Osteoblast (primary cell): ENCODE data around the gene CCDC12. TPM values are rescaled to one million over a fixed set of nuclear protein-coding genes. Genes with fewer than 3 reads are reported as not detected.

Experiments
- DNase-seq: peaks from one replicate; pipeline ENCODE4 v3.0.0; 2011; ENCODE audit warnings: low spot score, mixed read lengths; ENCODE audit not compliant: insufficient read length; ENCODE audit errors: missing footprints
- H2AFZ ChIP-seq: 2 replicates; pipeline ENCODE4 v1.6.0; 2011; ENCODE audit warnings: mild to moderate bottlenecking, low read length
- H3K27ac ChIP-seq: 2 replicates; pipeline ENCODE4 v1.5.1; 2011; ENCODE audit warnings: mild to moderate bottlenecking, low read depth, low read length, moderate library complexity
- H3K27me3 ChIP-seq: 2 replicates; pipeline ENCODE4 v1.6.0; 2012; ENCODE audit warnings: mild to moderate bottlenecking, control low read depth, inconsistent platforms, low read length, moderate library complexity; ENCODE audit not compliant: insufficient read depth
- H3K36me3 ChIP-seq: 2 replicates; pipeline ENCODE4 v1.5.1; 2011; ENCODE audit warnings: mild to moderate bottlenecking, low read length, control low read depth, moderate library complexity; ENCODE audit not compliant: insufficient read depth
- H3K4me1 ChIP-seq: 2 replicates; pipeline ENCODE4 v1.5.1; 2011; ENCODE audit warnings: mild to moderate bottlenecking, low read length, control low read depth, moderate library complexity; ENCODE audit not compliant: insufficient read depth
- H3K4me2 ChIP-seq: 2 replicates; pipeline ENCODE4 v1.6.0; 2011; ENCODE audit warnings: mild to moderate bottlenecking, low read length; ENCODE audit not compliant: insufficient read depth
- H3K4me3 ChIP-seq: fragments of 200-600 bp; sonication (generic); 3 replicates; pipeline ENCODE4 v1.5.1; 2012; ENCODE audit warnings: mild to moderate bottlenecking, low read length, inconsistent platforms; ENCODE audit not compliant: insufficient read depth
- H3K79me2 ChIP-seq: 2 replicates; pipeline ENCODE4 v1.6.0; 2012; ENCODE audit warnings: mild to moderate bottlenecking, low read length, control low read depth, inconsistent platforms; ENCODE audit not compliant: insufficient read depth
- H3K9me3 ChIP-seq: 2 replicates; pipeline ENCODE4 v1.5.1; 2011; ENCODE audit warnings: low read depth, low read length, control low read depth
- H4K20me1 ChIP-seq: 2 replicates; pipeline ENCODE4 v1.6.0; 2012; ENCODE audit warnings: mild to moderate bottlenecking, low read length, control low read depth; ENCODE audit not compliant: insufficient read depth
- total RNA-seq: library from RNA; depleted of rRNA; stranded (reverse); fragments of >200 nt; gene quantifications from 2 replicates; pipeline ENCODE4 v1.2.3, GENCODE V29; 2012
- TF ChIP-seq, protein P1 (sequence below): IDR thresholded peaks from 2 replicates; pipeline ENCODE4 v1.5.1; 2011; ENCODE audit warnings: mild to moderate bottlenecking, low read depth, low read length, moderate library complexity; ENCODE audit errors: extremely low read depth

CCDC12 gene
- total RNA-seq, 1 donor, result 20.6 TPM

DNA sequence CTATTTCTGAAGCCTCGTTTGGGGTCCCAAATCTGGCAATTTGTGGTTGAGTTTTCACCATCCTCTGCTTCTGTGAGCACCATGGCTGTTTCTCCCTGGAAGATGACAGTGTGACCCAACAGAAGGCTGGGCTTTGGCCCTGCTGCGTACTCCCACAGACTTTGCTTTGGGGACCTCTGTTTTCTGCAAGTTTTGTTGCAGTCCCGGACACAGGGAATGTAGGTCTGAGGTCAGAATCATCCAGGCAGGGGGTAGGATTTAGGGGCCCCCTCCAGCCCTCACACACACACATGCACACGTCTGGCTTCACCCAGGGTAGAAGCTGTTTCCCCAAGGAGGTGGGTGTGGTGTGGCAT, 92.7 kb downstream of the CCDC12 start:
- DNase-seq, result no peak
- no peak overlapping the region for H3K4me2 ChIP-seq
- H3K27me3 ChIP-seq, result peaks cover 73% of the 10 kb centered on the region
- TF ChIP-seq, protein P1, sequence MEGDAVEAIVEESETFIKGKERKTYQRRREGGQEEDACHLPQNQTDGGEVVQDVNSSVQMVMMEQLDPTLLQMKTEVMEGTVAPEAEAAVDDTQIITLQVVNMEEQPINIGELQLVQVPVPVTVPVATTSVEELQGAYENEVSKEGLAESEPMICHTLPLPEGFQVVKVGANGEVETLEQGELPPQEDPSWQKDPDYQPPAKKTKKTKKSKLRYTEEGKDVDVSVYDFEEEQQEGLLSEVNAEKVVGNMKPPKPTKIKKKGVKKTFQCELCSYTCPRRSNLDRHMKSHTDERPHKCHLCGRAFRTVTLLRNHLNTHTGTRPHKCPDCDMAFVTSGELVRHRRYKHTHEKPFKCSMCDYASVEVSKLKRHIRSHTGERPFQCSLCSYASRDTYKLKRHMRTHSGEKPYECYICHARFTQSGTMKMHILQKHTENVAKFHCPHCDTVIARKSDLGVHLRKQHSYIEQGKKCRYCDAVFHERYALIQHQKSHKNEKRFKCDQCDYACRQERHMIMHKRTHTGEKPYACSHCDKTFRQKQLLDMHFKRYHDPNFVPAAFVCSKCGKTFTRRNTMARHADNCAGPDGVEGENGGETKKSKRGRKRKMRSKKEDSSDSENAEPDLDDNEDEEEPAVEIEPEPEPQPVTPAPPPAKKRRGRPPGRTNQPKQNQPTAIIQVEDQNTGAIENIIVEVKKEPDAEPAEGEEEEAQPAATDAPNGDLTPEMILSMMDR, result no peak
- H3K4me1 ChIP-seq, result no peaks in the 10 kb centered on the region
- no peak overlapping the region for H3K4me3 ChIP-seq
- no peak overlapping the region for H3K27ac ChIP-seq
- no peaks in the 10 kb centered on the region for H3K36me3 ChIP-seq
- no peak overlapping the region for H2AFZ ChIP-seq
- H3K79me2 ChIP-seq, result no peaks in the 10 kb centered on the region
- no peaks in the 10 kb centered on the region for H4K20me1 ChIP-seq
- no peaks in the 10 kb centered on the region for H3K9me3 ChIP-seq

DNA sequence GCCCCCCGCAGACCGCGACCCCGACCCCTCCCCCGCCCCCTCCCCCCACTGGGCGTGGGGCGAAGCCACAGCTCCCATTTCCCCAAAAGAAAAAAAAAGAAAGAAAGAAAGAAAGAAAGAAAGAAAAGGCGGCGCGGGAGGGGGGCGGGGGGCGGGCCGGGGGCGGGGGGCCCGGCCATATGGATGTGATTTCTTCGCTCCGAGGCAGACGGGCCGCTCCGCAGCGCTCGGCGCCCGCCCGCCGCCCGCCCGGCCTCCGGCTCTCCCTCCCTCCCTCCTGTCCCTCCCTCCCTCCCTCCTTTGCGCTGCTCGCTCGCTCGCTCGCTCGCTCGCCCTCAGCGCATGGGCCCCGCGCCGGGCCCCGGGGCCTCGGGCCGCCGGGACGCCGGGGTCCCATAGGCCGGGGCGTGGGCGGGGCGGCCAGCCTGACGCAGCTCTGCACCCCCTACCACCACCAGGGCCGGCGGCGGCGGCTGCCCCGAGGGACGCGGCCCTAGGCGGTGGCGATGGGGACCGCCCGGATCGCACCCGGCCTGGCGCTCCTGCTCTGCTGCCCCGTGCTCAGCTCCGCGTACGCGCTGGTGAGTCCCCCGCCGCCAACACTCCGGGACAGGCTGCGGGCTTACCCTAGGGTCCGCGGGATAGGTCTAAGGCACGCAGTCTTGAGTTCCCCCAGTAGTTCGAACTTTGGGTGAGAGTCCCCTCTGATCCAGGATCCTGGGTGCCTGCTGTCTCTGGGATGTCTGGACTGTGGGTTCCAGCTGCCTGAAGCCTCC, 93.3 kb downstream of the CCDC12 start:
- Histone ChIP-seq H4K20me1 (no peaks in the 10 kb centered on the region), H3K79me2 (no peaks in the 10 kb centered on the region), H3K4me3 (no peak overlapping the region), H3K27me3 (peaks cover 67% of the 10 kb centered on the region), H3K27ac (no peak overlapping the region), H3K9me3 (no peaks in the 10 kb centered on the region), H3K4me2 (peak overlapping the region; percentile 81), H3K4me1 (no peaks in the 10 kb centered on the region), H2AFZ (no peak overlapping the region), H3K36me3 (no peaks in the 10 kb centered on the region)
- TF ChIP-seq, protein P1, result no peak
- DNase-seq, result peak; percentile 97

DNA sequence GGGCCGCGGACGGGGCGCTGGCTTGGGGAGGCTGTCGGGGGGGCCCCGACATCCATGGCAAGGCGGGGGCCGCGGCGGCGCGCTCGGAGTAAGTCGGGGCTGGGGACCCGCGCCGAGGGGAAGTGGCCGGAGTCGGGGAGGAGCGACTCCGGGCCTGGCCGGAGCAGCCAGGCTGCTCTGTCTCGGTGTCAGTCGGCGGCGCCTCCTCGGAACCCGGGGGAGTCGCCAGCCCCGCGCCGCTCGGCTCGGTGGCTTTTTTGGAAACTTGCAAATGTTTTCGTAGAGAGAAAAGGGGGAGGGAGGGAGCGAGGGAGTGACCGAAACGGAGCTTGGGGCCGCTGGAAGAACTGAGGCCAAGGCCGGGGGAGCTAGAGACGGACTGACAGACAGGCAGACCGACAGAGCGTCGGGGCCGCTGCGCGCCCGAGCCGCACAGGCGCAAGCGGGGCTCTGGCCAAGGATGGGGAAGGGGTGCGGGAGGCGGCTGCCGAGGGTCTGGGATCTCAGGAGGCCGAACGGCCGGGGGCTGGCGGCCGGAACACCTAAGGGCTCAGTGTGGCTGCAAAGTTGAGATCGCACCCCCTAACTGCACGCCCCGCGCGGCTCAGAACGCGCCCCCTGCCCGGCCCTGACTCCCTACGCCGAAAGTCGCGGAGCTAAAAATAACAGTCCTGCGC, 94.0 kb downstream of the CCDC12 start:
- Histone ChIP-seq H3K4me3 (peak overlapping the region; percentile 56), H3K9me3 (no peaks in the 10 kb centered on the region), H3K4me1 (no peaks in the 10 kb centered on the region), H4K20me1 (no peaks in the 10 kb centered on the region), H2AFZ (no peak overlapping the region), H3K79me2 (no peaks in the 10 kb centered on the region), H3K36me3 (no peaks in the 10 kb centered on the region), H3K4me2 (peak overlapping the region; percentile 81), H3K27me3 (peaks cover 63% of the 10 kb centered on the region), H3K27ac (no peak overlapping the region)
- TF ChIP-seq, protein P1, result no peak
- peak; percentile 90 for DNase-seq

DNA sequence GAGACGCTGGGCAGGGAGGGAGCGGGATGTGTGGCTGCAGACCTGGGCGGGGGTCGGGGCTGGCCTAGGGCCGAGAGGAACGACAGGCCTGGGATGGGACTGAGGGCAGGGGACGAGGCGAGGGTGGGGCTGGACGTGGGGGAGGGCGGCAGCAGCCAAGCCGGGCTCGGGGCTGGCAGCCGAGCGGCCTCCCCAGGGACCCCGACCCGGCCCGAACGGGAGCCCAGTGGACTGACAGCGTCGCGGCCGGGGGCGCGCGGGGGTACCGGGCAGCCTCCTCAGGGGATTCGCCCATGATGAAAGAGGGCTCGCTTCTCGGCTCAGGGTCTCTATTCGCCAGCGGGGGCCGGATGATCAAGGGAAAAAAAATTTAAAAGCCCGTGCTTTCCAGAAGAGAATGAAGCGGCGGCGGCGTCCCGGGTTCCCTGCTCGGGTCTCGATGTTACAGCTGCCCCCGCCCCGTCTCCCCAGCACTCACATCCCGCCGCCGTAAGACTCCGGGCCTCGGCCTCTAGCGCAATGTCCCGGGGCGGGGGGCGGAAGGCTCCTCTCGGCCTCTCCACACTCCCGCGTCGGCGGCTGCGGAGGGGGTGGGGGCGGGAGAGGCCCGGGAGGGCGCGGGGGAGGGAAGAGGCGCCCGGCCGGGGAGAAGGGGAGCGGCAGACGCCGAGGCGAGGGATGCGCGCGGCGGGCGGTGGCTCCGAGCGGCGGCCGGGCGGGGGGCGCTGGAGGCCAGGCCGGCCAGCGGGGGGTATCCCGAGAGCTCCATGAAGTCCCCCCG, 94.8 kb downstream of the CCDC12 start:
- peaks cover 57% of the 10 kb centered on the region for H3K27me3 ChIP-seq
- H4K20me1 ChIP-seq, result no peaks in the 10 kb centered on the region
- H3K27ac ChIP-seq, result no peak overlapping the region
- no peaks in the 10 kb centered on the region for H3K36me3 ChIP-seq
- no peaks in the 10 kb centered on the region for H3K79me2 ChIP-seq
- no peak overlapping the region for H2AFZ ChIP-seq
- peak overlapping the region; percentile 81 for H3K4me2 ChIP-seq
- H3K9me3 ChIP-seq, result no peaks in the 10 kb centered on the region
- DNase-seq, result peak; percentile 85
- peak overlapping the region; percentile 56 for H3K4me3 ChIP-seq
- TF ChIP-seq, protein P1, result no peak
- H3K4me1 ChIP-seq, result no peaks in the 10 kb centered on the region
